ENCODE measurements around the gene RIC8A.

- TF ChIP-seq PHF20 (CRISPR knock-in tag; IDR thresholded peaks at IDR 0.05) (no peak), CTCF (CRISPR knock-in tag; IDR thresholded peaks at IDR 0.05) (no peak), ZNF768 (CRISPR knock-in tag; IDR thresholded peaks at IDR 0.05) (no peak), ZZZ3 (CRISPR knock-in tag; IDR thresholded peaks at IDR 0.05; ENCODE audit: borderline replicate concordance) (no peak)
Measured at GRCh38 chr11:221998-222789, 14.7 kb downstream of the RIC8A start.
